Endodermal cell (in vitro differentiated cells): ENCODE data around the gene CDH23. TPM values are rescaled to one million over a fixed set of nuclear protein-coding genes. Genes with fewer than 3 reads are reported as not detected.

ENCODE experiments used
- DNase-seq: peaks from one replicate; pipeline ENCODE4 v3.0.0-alpha.2; 2017
- H3K27ac ChIP-seq: 2 replicates; pipeline ENCODE4 v1.5.1; 2013; ENCODE audit warnings: mild to moderate bottlenecking, low read depth, low read length, moderate library complexity
- H3K27me3 ChIP-seq: 2 replicates; pipeline ENCODE4 v1.6.1; 2013; ENCODE audit warnings: mild to moderate bottlenecking, low read length, moderate library complexity; ENCODE audit not compliant: insufficient read depth, control insufficient read depth, poor library complexity, severe bottlenecking
- H3K36me3 ChIP-seq: 2 replicates; pipeline ENCODE4 v1.7.0; 2013; ENCODE audit warnings: mild to moderate bottlenecking, low read length, moderate library complexity; ENCODE audit not compliant: control insufficient read depth, insufficient read depth
- H3K4me1 ChIP-seq: one replicate; pipeline ENCODE4 v1.7.0; 2013; ENCODE audit warnings: low read length; ENCODE audit not compliant: control insufficient read depth, insufficient read depth
- H3K4me3 ChIP-seq: 2 replicates; pipeline ENCODE4 v1.5.1; 2013; ENCODE audit warnings: mild to moderate bottlenecking, low read length, moderate library complexity
- H3K9ac ChIP-seq: 2 replicates; pipeline ENCODE4 v1.6.1; 2013; ENCODE audit warnings: mild to moderate bottlenecking, low read length, moderate library complexity; ENCODE audit not compliant: poor library complexity, severe bottlenecking; ENCODE audit errors: extremely low read depth
- H3K9me3 ChIP-seq: 2 replicates; pipeline ENCODE4 v1.6.1; 2013; ENCODE audit warnings: mild to moderate bottlenecking, low read length, moderate library complexity; ENCODE audit not compliant: control insufficient read depth
- H3K27ac Mint-ChIP-seq: 2 replicates; pipeline ENCODE4 v1.8.0; 2020; ENCODE audit warnings: mixed read lengths
- H3K27me3 Mint-ChIP-seq: 2 replicates; pipeline ENCODE4 v1.8.0; 2021; ENCODE audit warnings: mild to moderate bottlenecking, mixed read lengths; ENCODE audit not compliant: insufficient read depth
- H3K36me3 Mint-ChIP-seq: 2 replicates; pipeline ENCODE4 v1.8.0; 2020; ENCODE audit warnings: low read depth, mixed read lengths
- H3K4me1 Mint-ChIP-seq: 2 replicates; pipeline ENCODE4 v1.8.0; 2020; ENCODE audit warnings: mixed read lengths
- H3K4me3 Mint-ChIP-seq: 2 replicates; pipeline ENCODE4 v1.8.0; 2020; ENCODE audit warnings: mild to moderate bottlenecking, moderate library complexity, mixed read lengths
- H3K9me3 Mint-ChIP-seq: 2 replicates; pipeline ENCODE4 v1.8.0; 2020; ENCODE audit warnings: mild to moderate bottlenecking, mixed read lengths
- WGBS, 2 experiments: methylation state at CpG; one replicate each; pipeline versions ENCODE4 v1.1.5 to v1.1.7; 2013; ENCODE audit warnings: missing lambda C conversion rate in 2 of 2, mixed read lengths in 1 of 2; ENCODE audit not compliant: insufficient coverage in 1 of 2, insufficient read length in 1 of 2; 5-methylcytosine and 5-hydroxymethylcytosine counted together
- total RNA-seq, 2 donors: library from RNA; stranded (reverse); fragmentation: NEBNext Ultra II Directional in 1 of 2; extraction: Animal tissue kit (Norgen Biotek cat#: 25700) in 1 of 2; gene quantifications; 2 replicates in 1 of 2; 3 replicates in 1 of 2; pipeline ENCODE4 v1.2.1, GENCODE V29; 2021
- TF ChIP-seq, protein P1 (sequence below): fragments of 200-600 bp; sonication (generic); conservative IDR thresholded peaks from 2 replicates; pipeline ENCODE4 v1.5.0; 2021; ENCODE audit warnings: antibody characterized with exemption, mild to moderate bottlenecking

The CDH23 gene
- total RNA-seq, 2 donors from 2014 or later, result 2.1 to 4.2 TPM

- Histone ChIP-seq H3K9me3 (no peaks in the 10 kb centered on the region), H3K4me3 (no peak overlapping the region), H3K9ac (no peak overlapping the region), H3K36me3 (no peaks in the 10 kb centered on the region), H3K27me3 (peaks cover 22% of the 10 kb centered on the region), H3K27ac (no peak overlapping the region), H3K4me1 (no peaks in the 10 kb centered on the region)
- H3K27ac Mint-ChIP-seq, result no peak overlapping the region
- no peaks in the 10 kb centered on the region for H3K36me3 Mint-ChIP-seq
- TF ChIP-seq, protein P1, sequence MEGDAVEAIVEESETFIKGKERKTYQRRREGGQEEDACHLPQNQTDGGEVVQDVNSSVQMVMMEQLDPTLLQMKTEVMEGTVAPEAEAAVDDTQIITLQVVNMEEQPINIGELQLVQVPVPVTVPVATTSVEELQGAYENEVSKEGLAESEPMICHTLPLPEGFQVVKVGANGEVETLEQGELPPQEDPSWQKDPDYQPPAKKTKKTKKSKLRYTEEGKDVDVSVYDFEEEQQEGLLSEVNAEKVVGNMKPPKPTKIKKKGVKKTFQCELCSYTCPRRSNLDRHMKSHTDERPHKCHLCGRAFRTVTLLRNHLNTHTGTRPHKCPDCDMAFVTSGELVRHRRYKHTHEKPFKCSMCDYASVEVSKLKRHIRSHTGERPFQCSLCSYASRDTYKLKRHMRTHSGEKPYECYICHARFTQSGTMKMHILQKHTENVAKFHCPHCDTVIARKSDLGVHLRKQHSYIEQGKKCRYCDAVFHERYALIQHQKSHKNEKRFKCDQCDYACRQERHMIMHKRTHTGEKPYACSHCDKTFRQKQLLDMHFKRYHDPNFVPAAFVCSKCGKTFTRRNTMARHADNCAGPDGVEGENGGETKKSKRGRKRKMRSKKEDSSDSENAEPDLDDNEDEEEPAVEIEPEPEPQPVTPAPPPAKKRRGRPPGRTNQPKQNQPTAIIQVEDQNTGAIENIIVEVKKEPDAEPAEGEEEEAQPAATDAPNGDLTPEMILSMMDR, result no peak
- H3K27me3 Mint-ChIP-seq, result peaks cover 24% of the 10 kb centered on the region
- no peak for DNase-seq
- no peak overlapping the region for H3K4me3 Mint-ChIP-seq
- 94 to 95% methylated on average over 15 to 17 of the region's 17 CpGs for WGBS, 2 experiments
- no peaks in the 10 kb centered on the region for H3K4me1 Mint-ChIP-seq
- H3K9me3 Mint-ChIP-seq, result peaks cover 3% of the 10 kb centered on the region
These were observed 380.7 kb downstream of the CDH23 start for GRCh38 chr10:71777213-71777985.

GRCh38 chr10:71778071-71778825 is 381.5 kb downstream of the CDH23 start:
- H3K9me3 ChIP-seq, result no peaks in the 10 kb centered on the region
- H3K4me3 ChIP-seq, result no peak overlapping the region
- WGBS, 2 experiments, result 77 to 91% methylated on average over 3 to 11 of the region's 11 CpGs
- no peak overlapping the region for H3K9ac ChIP-seq
- no peaks in the 10 kb centered on the region for H3K4me1 ChIP-seq
- no peaks in the 10 kb centered on the region for H3K36me3 Mint-ChIP-seq
- peaks cover 16% of the 10 kb centered on the region for H3K27me3 Mint-ChIP-seq
- DNase-seq, result no peak
- no peak overlapping the region for H3K27ac Mint-ChIP-seq
- H3K27me3 ChIP-seq, result peaks cover 14% of the 10 kb centered on the region
- no peaks in the 10 kb centered on the region for H3K36me3 ChIP-seq
- no peak overlapping the region for H3K27ac ChIP-seq
- H3K4me3 Mint-ChIP-seq, result no peak overlapping the region
- H3K9me3 Mint-ChIP-seq, result peaks cover 3% of the 10 kb centered on the region
- H3K4me1 Mint-ChIP-seq, result no peaks in the 10 kb centered on the region
- TF ChIP-seq, protein P1, result no peak

DNA sequence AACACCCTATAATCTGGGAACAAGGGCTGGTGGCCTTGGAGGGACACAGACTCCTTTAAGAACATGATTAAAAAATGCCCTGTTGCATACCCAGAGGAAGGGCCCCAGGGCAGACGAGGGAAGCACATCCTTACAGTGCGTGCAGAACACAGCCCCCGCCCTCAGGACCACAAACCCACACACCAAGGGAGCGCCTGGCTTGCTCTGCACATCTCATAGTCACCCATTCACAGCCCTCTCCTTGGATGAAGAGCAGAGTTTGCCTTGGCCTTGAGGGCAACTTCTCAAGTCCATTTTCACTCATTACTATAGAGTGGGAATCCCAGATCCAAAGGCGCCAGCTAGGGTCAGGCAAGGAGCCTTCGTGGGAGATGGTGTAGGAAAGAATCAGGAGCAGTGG is 382.9 kb downstream of the CDH23 start:
- Mint-ChIP-seq H3K36me3 (no peaks in the 10 kb centered on the region), H3K4me1 (no peaks in the 10 kb centered on the region), H3K27ac (no peak overlapping the region), H3K9me3 (peaks cover 3% of the 10 kb centered on the region), H3K4me3 (no peak overlapping the region), H3K27me3 (peaks cover 5% of the 10 kb centered on the region)
- no peaks in the 10 kb centered on the region for H3K4me1 ChIP-seq
- H3K36me3 ChIP-seq, result no peaks in the 10 kb centered on the region
- no peak overlapping the region for H3K9ac ChIP-seq
- 88 to 91% methylated on average over 2 to 6 of the region's 6 CpGs for WGBS, 2 experiments
- TF ChIP-seq, protein P1, result no peak
- no peaks in the 10 kb centered on the region for H3K9me3 ChIP-seq
- no peak overlapping the region for H3K27ac ChIP-seq
- DNase-seq, result no peak
- H3K4me3 ChIP-seq, result no peak overlapping the region
- H3K27me3 ChIP-seq, result peaks cover under 1% of the 10 kb centered on the region
